Mesothelial cell of epicardium (in vitro differentiated cells): ENCODE data around the gene WRNIP1. TPM values are rescaled to one million over a fixed set of nuclear protein-coding genes. Genes with fewer than 3 reads are reported as not detected.

Experiments used
- DNase-seq, 2 experiments: peaks; one replicate each; pipeline ENCODE4 v3.0.0; 2021; ENCODE audit warnings: low spot score in 2 of 2; ENCODE audit not compliant: unreplicated experiment in 2 of 2
- H3K27ac Mint-ChIP-seq: 2 replicates; pipeline ENCODE4 v1.8.0; 2021; ENCODE audit warnings: mixed read lengths
- H3K27me3 Mint-ChIP-seq: 2 replicates; pipeline ENCODE4 v1.8.0; 2021; ENCODE audit warnings: low read depth, mixed read lengths
- H3K36me3 Mint-ChIP-seq: 2 replicates; pipeline ENCODE4 v1.8.0; 2021; ENCODE audit warnings: mixed read lengths
- H3K4me1 Mint-ChIP-seq: 2 replicates; pipeline ENCODE4 v1.8.0; 2021; ENCODE audit warnings: mixed read lengths
- H3K4me3 Mint-ChIP-seq: 2 replicates; pipeline ENCODE4 v1.8.0; 2021; ENCODE audit warnings: mild to moderate bottlenecking, moderate library complexity, mixed read lengths
- H3K9me3 Mint-ChIP-seq: 2 replicates; pipeline ENCODE4 v1.8.0; 2021; ENCODE audit warnings: mixed read lengths
- total RNA-seq: library from RNA; stranded (reverse); gene quantifications from 3 replicates; pipeline ENCODE4 v1.2.1, GENCODE V29; 2021
- TF ChIP-seq, protein P1 (sequence below): fragments of 200-600 bp; sonication (generic); IDR thresholded peaks from one replicate; pipeline ENCODE4 v1.5.0; 2021; ENCODE audit warnings: antibody characterized with exemption; ENCODE audit not compliant: unreplicated experiment

The WRNIP1 gene
- total RNA-seq, 1 donor from 2014 or later = 41.3 TPM

DNA sequence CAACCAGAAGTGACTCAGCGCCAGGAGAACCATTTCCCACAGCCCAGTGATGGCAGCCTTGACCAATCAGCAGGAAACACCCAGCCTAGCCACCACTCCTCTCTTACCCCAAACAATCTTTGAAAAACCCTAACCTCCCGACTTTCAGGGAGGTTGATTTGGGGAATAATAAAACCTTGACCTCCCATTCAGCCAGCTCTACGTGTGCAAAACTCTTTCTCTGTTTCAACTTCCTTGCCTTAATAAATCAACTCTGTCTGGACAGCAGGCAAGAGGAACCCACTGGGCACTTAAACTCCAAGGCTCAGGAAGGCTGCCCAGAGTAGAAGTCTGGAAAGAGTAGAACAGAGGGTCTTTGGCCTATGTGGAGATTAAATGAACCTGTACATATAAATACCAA, 41.5 kb downstream of the WRNIP1 start:
- peaks cover 7% of the 10 kb centered on the region for H3K4me1 Mint-ChIP-seq
- H3K4me3 Mint-ChIP-seq = no peak overlapping the region
- H3K36me3 Mint-ChIP-seq = no peaks in the 10 kb centered on the region
- H3K9me3 Mint-ChIP-seq = no peaks in the 10 kb centered on the region
- no peak for DNase-seq
- H3K27ac Mint-ChIP-seq = no peak overlapping the region
- no peaks in the 10 kb centered on the region for H3K27me3 Mint-ChIP-seq
- TF ChIP-seq, protein P1, sequence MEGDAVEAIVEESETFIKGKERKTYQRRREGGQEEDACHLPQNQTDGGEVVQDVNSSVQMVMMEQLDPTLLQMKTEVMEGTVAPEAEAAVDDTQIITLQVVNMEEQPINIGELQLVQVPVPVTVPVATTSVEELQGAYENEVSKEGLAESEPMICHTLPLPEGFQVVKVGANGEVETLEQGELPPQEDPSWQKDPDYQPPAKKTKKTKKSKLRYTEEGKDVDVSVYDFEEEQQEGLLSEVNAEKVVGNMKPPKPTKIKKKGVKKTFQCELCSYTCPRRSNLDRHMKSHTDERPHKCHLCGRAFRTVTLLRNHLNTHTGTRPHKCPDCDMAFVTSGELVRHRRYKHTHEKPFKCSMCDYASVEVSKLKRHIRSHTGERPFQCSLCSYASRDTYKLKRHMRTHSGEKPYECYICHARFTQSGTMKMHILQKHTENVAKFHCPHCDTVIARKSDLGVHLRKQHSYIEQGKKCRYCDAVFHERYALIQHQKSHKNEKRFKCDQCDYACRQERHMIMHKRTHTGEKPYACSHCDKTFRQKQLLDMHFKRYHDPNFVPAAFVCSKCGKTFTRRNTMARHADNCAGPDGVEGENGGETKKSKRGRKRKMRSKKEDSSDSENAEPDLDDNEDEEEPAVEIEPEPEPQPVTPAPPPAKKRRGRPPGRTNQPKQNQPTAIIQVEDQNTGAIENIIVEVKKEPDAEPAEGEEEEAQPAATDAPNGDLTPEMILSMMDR = no peak

DNA sequence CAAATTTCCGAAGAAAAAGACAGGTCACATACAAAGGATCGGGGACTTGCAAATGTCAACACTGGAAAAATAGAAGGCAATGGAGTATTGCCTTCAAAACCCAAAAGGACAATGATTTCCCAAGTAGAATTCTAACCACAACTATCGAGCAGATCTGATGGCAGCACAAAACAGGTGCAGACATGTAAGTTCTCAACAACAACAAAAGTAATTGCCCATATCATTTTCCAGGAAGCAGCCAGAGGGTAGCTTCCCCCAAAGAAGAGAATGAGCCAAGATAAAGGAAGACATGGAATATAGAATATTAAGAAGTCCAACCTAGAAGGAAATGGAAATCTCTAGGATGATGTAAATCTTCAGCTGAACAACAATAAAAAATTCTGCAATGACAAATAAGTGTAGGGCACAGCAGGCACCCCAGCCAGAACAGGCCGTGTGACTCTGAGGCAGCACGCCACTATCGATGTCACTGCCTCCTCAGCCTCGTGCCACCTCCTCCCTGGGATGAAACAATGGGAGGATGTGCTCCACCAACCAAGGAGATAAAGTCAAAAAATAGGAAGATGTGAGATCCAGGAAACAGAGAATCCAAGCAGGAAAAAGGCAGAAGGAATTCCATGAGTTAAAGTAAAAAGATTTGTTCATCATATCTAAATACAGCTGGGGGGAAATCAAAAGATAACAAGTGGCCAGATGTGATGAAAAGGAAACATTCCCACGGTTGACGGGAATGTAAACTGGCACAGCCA, 42.3 kb downstream of the WRNIP1 start:
- TF ChIP-seq, protein P1 = no peak
- H3K27me3 Mint-ChIP-seq = no peaks in the 10 kb centered on the region
- H3K27ac Mint-ChIP-seq = no peak overlapping the region
- H3K36me3 Mint-ChIP-seq = peaks cover 2% of the 10 kb centered on the region
- peaks cover 7% of the 10 kb centered on the region for H3K4me1 Mint-ChIP-seq
- H3K4me3 Mint-ChIP-seq = no peak overlapping the region
- DNase-seq = no peak
- no peaks in the 10 kb centered on the region for H3K9me3 Mint-ChIP-seq

DNA sequence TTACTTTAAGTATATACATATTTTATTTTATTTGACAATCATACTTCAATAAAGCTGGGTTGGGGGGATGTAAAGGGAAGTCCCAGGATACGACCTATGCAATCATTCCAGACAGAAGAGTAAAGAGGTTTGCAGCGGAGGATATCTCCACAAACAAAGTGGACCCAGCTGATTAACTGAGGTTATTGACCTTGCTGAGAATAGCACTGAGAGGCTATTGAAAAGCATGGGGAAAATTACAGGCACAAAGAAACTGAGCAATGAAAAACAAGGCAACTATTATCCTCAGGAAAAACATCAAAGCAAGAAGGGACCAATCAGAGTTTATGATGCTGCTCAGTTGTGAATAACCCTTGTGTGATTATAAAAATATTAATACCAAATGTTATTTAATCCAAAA, 43.8 kb downstream of the WRNIP1 start:
- Mint-ChIP-seq H3K4me3 (no peak overlapping the region), H3K36me3 (peaks cover 3% of the 10 kb centered on the region), H3K4me1 (peaks cover 7% of the 10 kb centered on the region), H3K27me3 (no peaks in the 10 kb centered on the region), H3K9me3 (no peaks in the 10 kb centered on the region), H3K27ac (no peak overlapping the region)
- TF ChIP-seq, protein P1 = no peak
- no peak for DNase-seq

DNA sequence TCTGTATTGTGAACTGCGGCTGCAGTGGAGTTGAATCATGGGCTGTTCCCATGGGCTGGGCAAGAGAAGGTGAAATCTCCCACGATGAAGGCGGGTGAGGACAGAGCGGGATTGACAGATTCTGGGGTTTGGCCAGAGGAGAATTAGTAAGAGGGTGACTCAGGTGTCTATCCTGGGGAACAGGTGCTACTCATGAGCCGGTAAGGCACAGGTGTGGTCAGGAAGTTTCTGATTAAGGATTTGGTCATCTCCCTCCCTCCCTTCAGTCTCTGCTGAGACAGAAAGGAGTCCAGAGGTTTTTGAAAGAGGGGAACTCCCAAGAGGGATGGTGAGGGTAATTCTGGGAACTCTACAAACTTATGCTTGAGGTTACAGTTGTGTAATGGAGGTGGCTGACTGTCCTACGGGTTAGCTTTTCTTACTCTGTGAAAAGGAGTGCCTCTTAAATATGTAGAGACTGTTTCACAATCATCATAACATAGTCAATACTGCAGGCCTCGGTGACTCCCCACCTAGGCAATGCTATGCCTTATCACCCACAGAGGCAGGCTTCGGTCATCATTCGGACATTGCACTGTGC, 45.0 kb downstream of the WRNIP1 start:
- no peak overlapping the region for H3K4me3 Mint-ChIP-seq
- no peaks in the 10 kb centered on the region for H3K27me3 Mint-ChIP-seq
- H3K27ac Mint-ChIP-seq = no peak overlapping the region
- peaks cover 7% of the 10 kb centered on the region for H3K4me1 Mint-ChIP-seq
- no peak for DNase-seq
- TF ChIP-seq, protein P1 = no peak
- peaks cover 6% of the 10 kb centered on the region for H3K36me3 Mint-ChIP-seq
- peaks cover 2% of the 10 kb centered on the region for H3K9me3 Mint-ChIP-seq

DNA sequence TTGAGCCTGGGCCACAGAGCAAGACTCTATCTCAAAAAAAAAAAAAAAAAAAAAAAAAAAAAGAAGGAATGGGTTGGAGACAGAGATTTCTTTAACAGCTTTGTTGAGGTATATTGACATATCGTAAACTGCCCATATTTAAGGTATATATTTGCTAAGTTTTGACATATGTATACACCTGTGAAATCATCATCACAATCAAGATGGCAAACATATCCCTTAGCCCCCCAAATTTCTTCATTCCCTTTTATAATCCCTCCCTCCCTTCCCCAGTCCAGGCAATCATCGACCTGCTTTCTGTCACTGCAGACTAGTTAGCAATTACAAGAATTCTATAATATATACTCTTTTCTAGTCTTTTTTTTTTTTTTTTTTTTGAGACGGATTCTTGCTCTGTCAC, 47.5 kb downstream of the WRNIP1 start:
- Mint-ChIP-seq H3K27ac (no peak overlapping the region), H3K36me3 (peaks cover 21% of the 10 kb centered on the region)

More for the DNA sequence above, 47.5 kb downstream of the WRNIP1 start:
- TF ChIP-seq, protein P1 = no peak
- no peaks in the 10 kb centered on the region for H3K27me3 Mint-ChIP-seq
- H3K9me3 Mint-ChIP-seq = peaks cover 19% of the 10 kb centered on the region
- H3K4me1 Mint-ChIP-seq = peaks cover 5% of the 10 kb centered on the region
- H3K4me3 Mint-ChIP-seq = no peak overlapping the region
- no peak for DNase-seq
